Urinary bladder (tissue), 4 donors: ENCODE results near the gene TIFAB. TPM values are rescaled to one million over a fixed set of nuclear protein-coding genes. Genes with fewer than 3 reads are reported as not detected.

Experiments
- DNase-seq: peaks from one replicate; pipeline ENCODE4 v3.0.0-alpha.2; 2015; ENCODE audit errors: extremely low spot score
- H3K27ac ChIP-seq: one replicate; pipeline ENCODE4 v1.5.1; 2013; ENCODE audit warnings: low read depth, mild to moderate bottlenecking, moderate library complexity
- H3K36me3 ChIP-seq: one replicate; pipeline ENCODE4 v1.6.1; 2013; ENCODE audit warnings: mild to moderate bottlenecking, moderate library complexity; ENCODE audit not compliant: insufficient read depth
- H3K4me1 ChIP-seq: one replicate; pipeline ENCODE4 v1.6.1; 2013; ENCODE audit warnings: mild to moderate bottlenecking, moderate library complexity; ENCODE audit not compliant: insufficient read depth
- H3K4me3 ChIP-seq: one replicate; pipeline ENCODE4 v1.5.1; 2013; ENCODE audit warnings: low read depth, low read length
- WGBS: extraction: QIAGEN DNeasy Blood & Tissue Kit; methylation state at CpG from one replicate; pipeline ENCODE4 v1.1.7; 2013; 5-methylcytosine and 5-hydroxymethylcytosine counted together
- polyA plus RNA-seq: library from polyadenylated mRNA; stranded (reverse); fragments of 200-250 nt; gene quantifications from one replicate; pipeline ENCODE4 v1.2.3, GENCODE V29; 2013
- total RNA-seq: library from RNA; depleted of rRNA; stranded (reverse); fragments of >200 nt; gene quantifications from one replicate; pipeline ENCODE4 v1.2.3, GENCODE V29; 2014
- donor health status: healthy with polysubstance abuse.
- donor health status: healthy.

The TIFAB gene
- total and polyA plus RNA-seq, 2 donors = 0.05 to 0.37 TPM

DNA sequence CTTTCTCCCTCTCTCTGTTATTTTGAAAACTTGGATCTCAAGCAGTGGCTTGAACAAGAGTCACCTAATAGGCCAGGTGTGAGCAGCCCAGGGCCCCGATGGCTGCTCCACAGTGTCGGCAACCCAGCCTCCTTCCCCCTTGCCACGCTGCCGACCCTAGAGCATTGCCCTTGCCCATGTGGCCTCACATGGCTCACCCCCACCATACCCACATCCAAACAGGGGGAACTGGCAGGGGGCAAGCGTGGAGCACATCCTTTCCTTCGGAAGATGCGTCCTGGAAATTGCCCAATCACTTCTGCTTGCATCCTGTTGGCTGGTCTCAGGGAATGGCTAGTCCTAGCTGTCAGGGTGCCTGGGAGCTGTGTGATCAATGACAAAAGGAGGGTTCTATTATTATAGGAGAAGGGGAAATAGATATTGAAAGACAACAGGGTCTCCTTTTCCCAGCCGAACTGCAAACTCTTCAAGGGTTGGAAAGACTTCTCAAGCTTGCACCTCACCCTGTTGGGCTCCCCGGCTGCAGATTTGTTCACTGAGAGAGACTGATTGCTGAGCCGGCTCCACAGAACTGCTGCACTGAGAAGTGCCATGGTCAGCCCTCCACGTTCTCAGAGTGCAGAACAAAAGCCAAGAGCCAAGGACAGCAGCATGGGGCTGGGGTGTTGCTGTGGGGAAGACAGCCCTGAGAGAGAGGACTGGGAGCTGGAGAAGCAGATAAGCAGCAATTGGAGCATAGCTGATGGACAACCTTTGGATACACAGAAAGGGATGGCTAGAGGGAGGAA, 8.3 kb upstream of the TIFAB start:
- Histone ChIP-seq H3K36me3 (no peaks in the 10 kb centered on the region), H3K4me3 (no peak overlapping the region), H3K27ac (no peak overlapping the region), H3K4me1 (no peaks in the 10 kb centered on the region)
- WGBS = 83% methylated on average over 11 of the region's 11 CpGs
- no peak for DNase-seq

GRCh38 chr5:135458921-135459331, 6.8 kb upstream of the TIFAB start:
- no peak overlapping the region for H3K4me3 ChIP-seq
- no peak for DNase-seq
- H3K27ac ChIP-seq = no peak overlapping the region
- 24% methylated on average over 5 of the region's 5 CpGs for WGBS
- H3K36me3 ChIP-seq = no peaks in the 10 kb centered on the region
- H3K4me1 ChIP-seq = no peaks in the 10 kb centered on the region

GRCh38 chr5:135458356-135458755, 6.2 kb upstream of the TIFAB start:
- WGBS = 97% methylated on average over 4 of the region's 4 CpGs
- DNase-seq = no peak
- Histone ChIP-seq H3K4me1 (no peaks in the 10 kb centered on the region), H3K27ac (no peak overlapping the region), H3K36me3 (no peaks in the 10 kb centered on the region), H3K4me3 (no peak overlapping the region)

GRCh38 chr5:135457424-135458071, 5.4 kb upstream of the TIFAB start:
- H3K27ac ChIP-seq = no peak overlapping the region
- H3K36me3 ChIP-seq = no peaks in the 10 kb centered on the region
- WGBS = 57% methylated on average over 9 of the region's 9 CpGs
- H3K4me1 ChIP-seq = no peaks in the 10 kb centered on the region
- no peak overlapping the region for H3K4me3 ChIP-seq
- no peak for DNase-seq

DNA sequence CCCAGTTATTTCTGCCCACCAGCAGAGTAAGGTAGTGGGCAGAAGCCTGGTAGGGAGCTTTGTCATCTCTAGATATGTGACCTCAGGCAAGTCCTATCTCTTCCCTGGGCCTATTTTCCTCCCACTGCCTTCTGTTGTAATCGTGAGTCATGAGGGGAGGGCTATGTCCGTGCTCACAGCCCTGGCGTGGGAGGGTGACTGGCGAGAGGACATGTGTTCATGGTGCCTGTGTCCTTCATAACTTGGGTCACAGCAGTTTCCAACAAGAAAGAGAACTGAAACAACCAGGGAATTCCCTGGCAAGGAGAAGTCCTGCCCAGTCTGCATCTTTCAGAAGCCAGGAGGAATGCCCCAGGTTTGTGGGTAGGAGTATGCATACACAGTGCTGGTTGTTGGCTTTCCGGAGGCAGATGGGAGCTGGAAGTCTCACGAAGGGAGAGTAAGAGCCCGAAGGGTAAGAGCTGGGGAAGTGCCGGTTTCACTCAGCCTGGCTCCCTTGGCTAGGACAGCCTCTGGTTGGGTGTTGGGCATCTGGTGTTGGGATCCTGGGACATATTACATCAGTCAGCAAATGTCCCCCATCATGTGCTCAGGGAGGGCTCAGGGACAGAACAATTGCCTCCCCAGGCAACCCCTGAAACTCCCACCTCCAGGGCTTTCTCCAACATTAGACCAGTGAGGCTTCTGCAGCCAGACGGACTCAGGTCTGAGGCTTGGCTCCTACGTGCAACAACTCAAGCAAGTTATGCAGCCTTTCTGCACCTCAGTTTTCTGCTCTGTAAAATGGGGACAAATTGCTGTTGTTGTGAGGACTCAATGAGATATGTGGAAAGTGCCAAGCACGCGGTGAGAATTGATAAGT, 4.3 kb upstream of the TIFAB start:
- Histone ChIP-seq H3K4me1 (no peaks in the 10 kb centered on the region), H3K27ac (no peak overlapping the region), H3K36me3 (no peaks in the 10 kb centered on the region), H3K4me3 (no peak overlapping the region)
- no peak for DNase-seq
- 88% methylated on average over 12 of the region's 12 CpGs for WGBS

DNA sequence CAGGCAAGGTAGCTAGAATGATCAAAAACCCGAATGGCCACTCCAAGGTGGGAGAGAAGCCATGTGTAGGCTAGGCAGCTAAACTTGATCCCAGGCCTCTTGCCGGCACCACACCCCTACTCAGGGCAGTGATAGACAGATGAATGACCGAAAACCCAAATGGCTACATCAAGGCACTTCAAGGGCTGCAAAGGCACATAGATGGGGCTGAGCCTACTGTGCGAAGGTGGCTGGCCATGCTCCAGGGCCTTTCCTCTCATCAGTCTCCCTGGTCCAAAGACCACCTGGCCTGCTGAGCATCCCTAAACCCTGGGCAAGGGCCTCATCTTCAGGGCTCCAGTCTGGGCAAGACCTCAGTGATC, 3.7 kb upstream of the TIFAB start:
- Histone ChIP-seq H3K4me1 (no peaks in the 10 kb centered on the region), H3K36me3 (no peaks in the 10 kb centered on the region), H3K4me3 (no peak overlapping the region), H3K27ac (no peak overlapping the region)
- DNase-seq = no peak
- WGBS = 84% methylated on average over 4 of the region's 4 CpGs

GRCh38 chr5:135454946-135455345, 2.8 kb upstream of the TIFAB start:
- H3K27ac ChIP-seq = no peak overlapping the region
- H3K4me3 ChIP-seq = no peak overlapping the region
- DNase-seq = no peak
- H3K4me1 ChIP-seq = no peaks in the 10 kb centered on the region
- 79% methylated on average over 3 of the region's 3 CpGs for WGBS
- H3K36me3 ChIP-seq = no peaks in the 10 kb centered on the region

DNA sequence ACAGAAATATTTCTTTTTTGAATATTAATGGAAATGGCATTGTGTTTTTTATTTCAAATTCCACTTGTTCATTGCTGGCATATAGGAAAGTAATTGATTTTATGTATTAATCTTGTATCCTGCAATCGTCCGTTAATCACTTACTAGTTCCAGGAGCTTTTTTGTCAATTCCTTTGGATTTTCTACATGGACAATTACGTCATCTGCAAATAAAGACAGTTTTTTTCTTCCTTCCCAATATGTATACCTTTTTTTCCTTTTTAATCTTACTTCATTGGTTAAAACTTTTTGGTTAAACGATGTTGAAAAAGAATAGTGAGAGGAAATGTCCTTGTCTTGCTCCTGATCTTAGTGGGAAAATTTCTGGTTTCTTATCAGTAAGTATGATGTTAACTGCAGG, 1.5 kb upstream of the TIFAB start:
- no peak overlapping the region for H3K27ac ChIP-seq
- no peaks in the 10 kb centered on the region for H3K4me1 ChIP-seq
- no peak for DNase-seq
- H3K4me3 ChIP-seq = no peak overlapping the region
- WGBS = 85% methylated on average over 4 of the region's 4 CpGs
- no peaks in the 10 kb centered on the region for H3K36me3 ChIP-seq

- 89% methylated on average over 17 of the region's 17 CpGs for WGBS
- no peak for DNase-seq
- H3K36me3 ChIP-seq = no peaks in the 10 kb centered on the region
- H3K4me1 ChIP-seq = no peaks in the 10 kb centered on the region
- H3K4me3 ChIP-seq = no peak overlapping the region
- H3K27ac ChIP-seq = no peak overlapping the region
These were observed 400 bp downstream of the TIFAB start for GRCh38 chr5:135451581-135452320.

DNA sequence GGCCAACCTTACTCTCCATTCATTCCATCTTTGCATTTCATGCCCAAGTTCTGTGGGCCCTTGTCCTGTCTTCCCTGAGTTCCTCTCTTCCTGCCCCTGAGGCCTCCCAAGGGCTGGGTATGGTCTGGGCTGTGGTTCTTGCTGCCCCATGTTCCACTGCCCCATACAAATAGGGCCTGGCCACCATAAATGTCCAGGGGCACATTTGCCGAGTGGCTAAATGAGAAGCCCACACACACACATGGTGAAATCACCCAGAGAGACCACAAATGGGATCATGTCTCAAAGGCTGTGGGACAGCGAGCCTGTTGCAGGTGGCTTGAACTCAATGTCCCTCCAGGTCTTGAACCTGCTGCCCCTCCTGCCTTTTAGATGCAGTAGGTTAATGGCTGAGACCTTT, 1.2 kb downstream of the TIFAB start:
- 97% methylated on average over 2 of the region's 2 CpGs for WGBS
- no peak for DNase-seq
- H3K4me1 ChIP-seq = no peaks in the 10 kb centered on the region
- H3K27ac ChIP-seq = no peak overlapping the region
- no peaks in the 10 kb centered on the region for H3K36me3 ChIP-seq
- no peak overlapping the region for H3K4me3 ChIP-seq

DNA sequence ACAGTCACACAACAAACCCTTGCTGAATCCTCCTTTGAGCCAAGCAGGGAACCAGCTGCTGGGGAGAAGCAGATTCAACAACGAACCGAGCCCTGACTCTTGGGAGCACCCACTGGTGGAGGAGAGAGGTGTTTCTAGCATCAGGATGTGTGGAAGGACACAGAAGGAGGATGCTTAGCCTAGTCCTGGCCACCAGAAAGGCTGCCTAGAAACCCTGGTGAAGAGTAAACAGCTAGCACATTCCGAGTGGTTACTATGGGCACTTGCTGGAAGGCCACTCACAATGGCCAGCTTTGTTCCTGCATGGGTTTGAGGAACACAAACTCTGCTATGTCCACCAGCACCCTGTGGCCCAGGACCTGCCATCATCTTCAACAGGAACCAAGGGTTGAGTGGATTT, 1.8 kb downstream of the TIFAB start:
- H3K4me3 ChIP-seq = no peak overlapping the region
- no peak for DNase-seq
- no peaks in the 10 kb centered on the region for H3K36me3 ChIP-seq
- 85% methylated on average over 3 of the region's 3 CpGs for WGBS
- no peaks in the 10 kb centered on the region for H3K4me1 ChIP-seq
- no peak overlapping the region for H3K27ac ChIP-seq

DNA sequence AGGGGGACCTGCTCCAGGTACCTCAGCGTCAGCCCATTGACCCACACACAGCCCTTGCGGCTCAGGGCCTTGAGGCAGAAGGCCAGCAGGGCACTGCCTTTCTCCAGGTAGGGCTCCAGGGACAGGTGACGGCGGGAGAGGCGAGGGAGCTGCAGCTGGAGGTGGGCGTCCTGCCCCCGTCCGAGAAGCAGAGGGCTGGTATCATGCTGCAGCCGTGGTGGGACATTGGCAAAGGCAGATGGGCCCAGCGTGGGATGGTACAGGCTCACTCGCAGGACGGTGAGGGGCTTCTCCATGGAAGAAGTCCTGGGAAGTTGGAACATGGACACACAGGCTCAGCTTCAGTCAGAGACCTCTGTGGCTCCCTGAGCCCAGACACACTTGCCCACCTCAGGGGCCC, 2.5 kb downstream of the TIFAB start:
- WGBS = 94% methylated on average over 12 of the region's 12 CpGs

DNA sequence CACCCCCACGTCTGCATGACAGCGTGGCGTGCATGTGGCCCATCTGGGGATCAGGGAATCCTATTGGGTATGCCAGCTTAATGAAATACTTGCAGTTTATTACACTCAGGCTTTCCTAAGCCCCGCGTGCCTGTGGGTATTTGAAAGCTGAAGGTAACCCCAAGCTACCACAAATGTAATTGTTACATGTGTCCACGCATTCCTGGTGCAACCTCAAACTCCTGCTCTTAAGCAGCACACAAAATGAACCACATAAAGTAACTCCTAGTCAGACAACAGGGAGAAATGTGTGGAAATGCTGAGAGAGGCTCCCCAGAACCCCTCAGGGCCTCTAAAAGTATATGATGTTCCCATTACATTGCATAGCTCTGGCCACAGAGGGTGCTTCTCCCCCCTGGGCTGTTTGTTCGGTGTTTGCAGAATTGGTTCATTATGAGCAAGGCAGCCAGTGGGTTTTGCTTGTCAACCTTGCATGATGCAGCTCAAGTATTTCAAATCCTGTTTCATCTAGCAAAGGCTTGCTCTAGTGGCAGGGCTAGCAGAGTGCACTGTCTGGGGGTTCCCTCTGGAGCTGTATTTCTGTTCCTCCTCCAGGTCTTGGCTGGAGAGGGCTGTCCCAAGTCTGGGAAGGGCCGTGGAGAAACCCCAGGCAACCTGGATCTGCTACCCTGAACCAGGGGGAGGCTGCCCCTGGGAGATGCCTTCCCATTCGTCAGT, 3.2 kb downstream of the TIFAB start:
- Histone ChIP-seq H3K27ac (no peak overlapping the region), H3K36me3 (no peaks in the 10 kb centered on the region), H3K4me3 (no peak overlapping the region), H3K4me1 (no peaks in the 10 kb centered on the region)
- no peak for DNase-seq
- 84% methylated on average over 9 of the region's 9 CpGs for WGBS

More for the DNA sequence above, 2.5 kb downstream of the TIFAB start:
- Histone ChIP-seq H3K4me3 (no peak overlapping the region), H3K27ac (no peak overlapping the region), H3K36me3 (no peaks in the 10 kb centered on the region), H3K4me1 (no peaks in the 10 kb centered on the region)
- DNase-seq = no peak
